HepG2 (cell line): ENCODE data around the gene SS18L1. TPM values are rescaled to one million over a fixed set of nuclear protein-coding genes. Genes with fewer than 3 reads are reported as not detected.

ENCODE experiments used
- ARHGAP35 ChIP-seq: sonication (generic); formaldehyde crosslinking; IDR thresholded peaks from 2 replicates; pipeline ENCODE4 v1.9.0; 2022; ENCODE audit warnings: mild to moderate bottlenecking, inconsistent platforms, moderate library complexity, missing genetic modification reagents, borderline replicate concordance
- BHLHE40 ChIP-seq: IDR thresholded peaks from 2 replicates; pipeline ENCODE4 v1.6.1; 2011; ENCODE audit warnings: low read length, improper control_type of control experiment
- DNMT1 ChIP-seq: sonication (generic); formaldehyde crosslinking; IDR thresholded peaks from 2 replicates; pipeline ENCODE4 v1.5.1; 2020; ENCODE audit warnings: mild to moderate bottlenecking, missing genetic modification reagents
- ELF4 ChIP-seq: sonication (generic); formaldehyde crosslinking; IDR thresholded peaks from 2 replicates; pipeline ENCODE4 v1.5.0; 2020; ENCODE audit warnings: missing genetic modification reagents, mild to moderate bottlenecking, moderate library complexity, borderline replicate concordance
- GATA4 ChIP-seq: sonication (generic); IDR thresholded peaks from 2 replicates; pipeline ENCODE4 v1.6.1; 2016; ENCODE audit warnings: antibody characterized with exemption, low read depth, borderline replicate concordance
- GZF1 ChIP-seq: sonication (generic); formaldehyde crosslinking; IDR thresholded peaks from 2 replicates; pipeline ENCODE4 v1.5.1; 2020; ENCODE audit warnings: mild to moderate bottlenecking, missing genetic modification reagents
- ISX ChIP-seq: sonication (generic); formaldehyde crosslinking; conservative IDR thresholded peaks from 2 replicates; pipeline ENCODE4 v1.5.0; 2020; ENCODE audit warnings: missing genetic modification reagents
- KMT2A ChIP-seq: sonication (generic); formaldehyde crosslinking; IDR thresholded peaks from 2 replicates; pipeline ENCODE4 v1.4.0; 2020; ENCODE audit warnings: missing genetic modification reagents
- NCOA5 ChIP-seq: sonication (generic); formaldehyde crosslinking; IDR thresholded peaks from 2 replicates; pipeline ENCODE4 v1.4.0; 2020; ENCODE audit warnings: missing genetic modification reagents
- NFRKB ChIP-seq: fragments of 450-650 bp; IDR thresholded peaks from 2 replicates; pipeline ENCODE4 v1.6.1; 2017
- SIN3A ChIP-seq: IDR thresholded peaks from 2 replicates; pipeline ENCODE4 v1.6.1; 2011; ENCODE audit warnings: low read depth, mild to moderate bottlenecking, control low read depth, low read length, borderline replicate concordance
- TP53 ChIP-seq: sonication (generic); formaldehyde crosslinking; conservative IDR thresholded peaks from 2 replicates; pipeline ENCODE4 v1.4.0; 2020; ENCODE audit warnings: missing genetic modification reagents
- ZNF232 ChIP-seq: sonication (generic); formaldehyde crosslinking; IDR thresholded peaks from 2 replicates; pipeline ENCODE4 v1.4.0; 2020; ENCODE audit warnings: missing genetic modification reagents, borderline replicate concordance
- ZNF343 ChIP-seq: sonication (generic); formaldehyde crosslinking; IDR thresholded peaks from 2 replicates; pipeline ENCODE4 v1.4.0; 2020; ENCODE audit warnings: mild to moderate bottlenecking, missing genetic modification reagents
- ZNF383 ChIP-seq: sonication (generic); formaldehyde crosslinking; IDR thresholded peaks from 2 replicates; pipeline ENCODE4 v1.4.0; 2020; ENCODE audit warnings: missing genetic modification reagents, mild to moderate bottlenecking, borderline replicate concordance
- ZNF441 ChIP-seq: sonication (generic); formaldehyde crosslinking; IDR thresholded peaks from 2 replicates; pipeline ENCODE4 v1.7.0; 2021; ENCODE audit warnings: missing genetic modification reagents, borderline replicate concordance
- ZNF746 ChIP-seq: sonication (generic); formaldehyde crosslinking; IDR thresholded peaks from 2 replicates; pipeline ENCODE4 v1.8.0; 2022; ENCODE audit warnings: mild to moderate bottlenecking, missing genetic modification reagents
- ZNF850 ChIP-seq: sonication (generic); formaldehyde crosslinking; conservative IDR thresholded peaks from 2 replicates; pipeline ENCODE4 v1.9.0; 2021; ENCODE audit warnings: mild to moderate bottlenecking, missing genetic modification reagents
- ZSCAN25 ChIP-seq: sonication (generic); formaldehyde crosslinking; IDR thresholded peaks from 2 replicates; pipeline ENCODE4 v1.8.0; 2022; ENCODE audit warnings: mild to moderate bottlenecking, missing genetic modification reagents
- polyA plus RNA-seq, 8 experiments: library from polyadenylated mRNA; depleted of rRNA in 3 of 8; stranded (reverse) in 7 of 8; unstranded in 1 of 8; fragments of >200 nt; fragmentation: Illumina TruSeq in 4 of 8; extraction: Trizol in 4 of 8; gene quantifications; 2 replicates each; pipeline versions ENCODE4 v1.2.1 to v1.2.3, GENCODE V29; 2011 to 2016; ENCODE audit warnings: low read depth in 4 of 8, missing spikeins in 1 of 8, mixed read lengths in 1 of 8; ENCODE audit not compliant: insufficient read depth in 1 of 8
- total RNA-seq, 5 experiments: library from RNA; depleted of rRNA; stranded (reverse); fragments of >200 nt; fragmentation: Illumina TruSeq; extraction: Trizol; gene quantifications; 2 replicates each; pipeline ENCODE4 v1.2.3, GENCODE V29; 2016; ENCODE audit warnings: low read depth in 1 of 5
- TF ChIP-seq, protein P1 (sequence below): sonication (generic); formaldehyde crosslinking; IDR thresholded peaks from 2 replicates; pipeline ENCODE4 v1.5.0; 2020; ENCODE audit warnings: mild to moderate bottlenecking, missing genetic modification reagents
- TF ChIP-seq, protein P2 (sequence below): conservative IDR thresholded peaks from 2 replicates; pipeline ENCODE4 v1.6.1; 2018; ENCODE audit warnings: missing genetic modification reagents
- TF ChIP-seq, protein P3 (sequence below): IDR thresholded peaks from 2 replicates; pipeline ENCODE4 v1.6.1; 2012; ENCODE audit warnings: low read depth, low read length, improper control_type of control experiment

The SS18L1 gene
- total and polyA plus RNA-seq, 2 of the 13 experiments (the other 11 are each of a cell fraction or from before 2014, with no cell fraction given): 17.8 to 27.6 TPM

DNA sequence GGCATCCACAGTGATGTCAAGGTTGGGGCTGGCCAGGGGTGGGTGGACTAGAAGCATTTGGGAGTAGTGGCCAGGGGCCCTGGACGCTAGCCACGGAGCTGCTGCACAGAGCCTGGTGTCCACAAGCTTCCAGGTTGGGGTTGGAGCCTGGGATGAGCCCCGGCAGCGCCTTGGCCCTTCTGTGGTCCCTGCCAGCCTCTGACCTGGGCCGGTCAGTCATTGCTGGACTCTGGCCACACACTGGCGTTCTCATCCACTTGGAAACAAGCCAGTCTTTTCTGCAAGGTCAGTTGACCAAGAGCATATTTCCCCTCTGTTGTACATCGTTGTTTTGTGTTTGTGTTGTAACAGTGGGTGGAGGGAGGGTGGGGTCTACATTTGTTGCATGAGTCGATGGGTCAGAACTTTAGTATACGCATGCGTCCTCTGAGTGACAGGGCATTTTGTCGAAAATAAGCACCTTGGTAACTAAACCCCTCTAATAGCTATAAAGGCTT, 8.8 kb upstream of the SS18L1 start (continued):
- TF ChIP-seq DNMT1 (CRISPR knock-in tag): no peak
- 0 out of 2 replicates have a peak, but pooled peaks have one; percentile 34 for TF ChIP-seq ZNF441 (CRISPR knock-in tag)
- no peak for TF ChIP-seq ZNF383 (CRISPR knock-in tag)
- TF ChIP-seq ZSCAN25 (CRISPR knock-in tag): 0 out of 2 replicates have a peak, but pooled peaks have one; percentile 58
- TF ChIP-seq ZNF232: no peak
- TF ChIP-seq, protein P1, sequence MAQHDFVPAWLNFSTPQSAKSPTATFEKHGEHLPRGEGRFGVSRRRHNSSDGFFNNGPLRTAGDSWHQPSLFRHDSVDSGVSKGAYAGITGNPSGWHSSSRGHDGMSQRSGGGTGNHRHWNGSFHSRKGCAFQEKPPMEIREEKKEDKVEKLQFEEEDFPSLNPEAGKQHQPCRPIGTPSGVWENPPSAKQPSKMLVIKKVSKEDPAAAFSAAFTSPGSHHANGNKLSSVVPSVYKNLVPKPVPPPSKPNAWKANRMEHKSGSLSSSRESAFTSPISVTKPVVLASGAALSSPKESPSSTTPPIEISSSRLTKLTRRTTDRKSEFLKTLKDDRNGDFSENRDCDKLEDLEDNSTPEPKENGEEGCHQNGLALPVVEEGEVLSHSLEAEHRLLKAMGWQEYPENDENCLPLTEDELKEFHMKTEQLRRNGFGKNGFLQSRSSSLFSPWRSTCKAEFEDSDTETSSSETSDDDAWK: no peak
- 0 out of 2 replicates have a peak, but pooled peaks have one; percentile 39 for TF ChIP-seq KMT2A (CRISPR knock-in tag)
- TF ChIP-seq, protein P2, sequence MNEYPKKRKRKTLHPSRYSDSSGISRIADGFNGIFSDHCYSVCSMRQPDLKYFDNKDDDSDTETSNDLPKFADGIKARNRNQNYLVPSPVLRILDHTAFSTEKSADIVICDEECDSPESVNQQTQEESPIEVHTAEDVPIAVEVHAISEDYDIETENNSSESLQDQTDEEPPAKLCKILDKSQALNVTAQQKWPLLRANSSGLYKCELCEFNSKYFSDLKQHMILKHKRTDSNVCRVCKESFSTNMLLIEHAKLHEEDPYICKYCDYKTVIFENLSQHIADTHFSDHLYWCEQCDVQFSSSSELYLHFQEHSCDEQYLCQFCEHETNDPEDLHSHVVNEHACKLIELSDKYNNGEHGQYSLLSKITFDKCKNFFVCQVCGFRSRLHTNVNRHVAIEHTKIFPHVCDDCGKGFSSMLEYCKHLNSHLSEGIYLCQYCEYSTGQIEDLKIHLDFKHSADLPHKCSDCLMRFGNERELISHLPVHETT (CRISPR knock-in tag): no peak
- TF ChIP-seq ISX: no peak
- TF ChIP-seq, protein P3, sequence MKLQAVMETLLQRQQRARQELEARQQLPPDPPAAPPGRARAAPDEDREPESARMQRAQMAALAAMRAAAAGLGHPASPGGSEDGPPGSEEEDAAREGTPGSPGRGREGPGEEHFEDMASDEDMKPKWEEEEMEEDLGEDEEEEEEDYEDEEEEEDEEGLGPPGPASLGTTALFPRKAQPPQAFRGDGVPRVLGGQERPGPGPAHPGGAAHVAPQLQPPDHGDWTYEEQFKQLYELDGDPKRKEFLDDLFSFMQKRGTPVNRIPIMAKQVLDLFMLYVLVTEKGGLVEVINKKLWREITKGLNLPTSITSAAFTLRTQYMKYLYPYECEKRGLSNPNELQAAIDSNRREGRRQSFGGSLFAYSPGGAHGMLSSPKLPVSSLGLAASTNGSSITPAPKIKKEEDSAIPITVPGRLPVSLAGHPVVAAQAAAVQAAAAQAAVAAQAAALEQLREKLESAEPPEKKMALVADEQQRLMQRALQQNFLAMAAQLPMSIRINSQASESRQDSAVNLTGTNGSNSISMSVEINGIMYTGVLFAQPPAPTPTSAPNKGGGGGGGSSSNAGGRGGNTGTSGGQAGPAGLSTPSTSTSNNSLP: peak; percentile 50; the same call in 1 of the 2 replicates
- no peak for TF ChIP-seq ZNF746 (CRISPR knock-in tag)
- no peak for TF ChIP-seq GZF1 (CRISPR knock-in tag)
- no peak for TF ChIP-seq ARHGAP35
- no peak for TF ChIP-seq ELF4 (CRISPR knock-in tag)
- no peak for TF ChIP-seq ZNF850 (CRISPR knock-in tag)
- TF ChIP-seq TP53 (CRISPR knock-in tag): 0 out of 2 replicates have a peak, but pooled peaks have one; percentile 24
- TF ChIP-seq SIN3A: peak; percentile 63; the same call in 1 of the 2 replicates
- no peak for TF ChIP-seq NCOA5 (CRISPR knock-in tag)
- TF ChIP-seq GATA4: no peak
- peak; percentile 38; the same call in 1 of the 2 replicates for TF ChIP-seq BHLHE40
- TF ChIP-seq ZNF343 (CRISPR knock-in tag): peak; percentile 11; the same call in 1 of the 2 replicates
- no peak for TF ChIP-seq NFRKB
